Activated CD8-positive, alpha-beta memory T cell treated with anti-CD3 and anti-CD28 coated beads, Interleukin-2, amount 50 U/mL, for 1 hour (primary cell): ENCODE results near the gene EFCC1.

Experiments
- DNase-seq: peaks from one replicate; pipeline ENCODE4 v3.0.0-alpha.2; 2020; ENCODE audit errors: extremely low read depth

The EFCC1 gene

GRCh38 chr3:129014793-129015345 lies 13.8 kb downstream of the EFCC1 start:
- DNase-seq, result no peak

DNA sequence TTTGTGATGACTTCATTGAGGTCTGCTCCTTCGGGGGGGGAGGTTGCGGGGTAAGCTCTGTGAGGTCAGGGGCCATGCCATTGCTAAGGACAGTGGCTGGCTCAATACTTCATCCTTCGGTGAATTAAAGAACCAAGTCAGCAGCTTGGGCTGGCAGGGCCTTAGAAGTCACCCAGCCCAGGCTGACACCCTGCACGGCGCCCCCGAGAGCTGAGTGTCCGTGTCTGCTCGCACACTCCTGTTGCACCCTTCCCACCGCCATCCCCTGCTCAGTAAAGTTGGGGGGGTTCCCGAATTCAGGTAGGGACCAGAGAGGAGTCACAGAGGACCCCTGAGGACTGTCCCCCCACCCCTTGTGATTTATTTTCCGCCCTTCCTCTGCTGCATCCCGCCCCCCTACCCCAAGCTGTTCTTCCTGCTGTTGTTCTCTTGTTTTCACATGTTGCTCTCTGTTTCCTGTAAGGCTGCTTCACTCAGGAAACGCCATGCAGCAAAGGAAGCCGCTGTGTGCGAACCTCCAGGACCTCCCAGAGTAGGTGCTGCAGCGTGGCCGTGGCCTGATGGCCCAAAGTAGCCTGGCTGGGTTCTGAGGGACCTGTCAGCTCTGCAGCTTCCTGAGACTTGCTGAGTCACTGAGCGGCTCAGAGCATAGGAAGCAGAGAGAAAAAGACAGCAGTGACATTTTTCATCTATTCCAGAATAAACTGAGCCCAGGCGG lies 14.4 kb downstream of the EFCC1 start:
- DNase-seq, result no peak

DNA sequence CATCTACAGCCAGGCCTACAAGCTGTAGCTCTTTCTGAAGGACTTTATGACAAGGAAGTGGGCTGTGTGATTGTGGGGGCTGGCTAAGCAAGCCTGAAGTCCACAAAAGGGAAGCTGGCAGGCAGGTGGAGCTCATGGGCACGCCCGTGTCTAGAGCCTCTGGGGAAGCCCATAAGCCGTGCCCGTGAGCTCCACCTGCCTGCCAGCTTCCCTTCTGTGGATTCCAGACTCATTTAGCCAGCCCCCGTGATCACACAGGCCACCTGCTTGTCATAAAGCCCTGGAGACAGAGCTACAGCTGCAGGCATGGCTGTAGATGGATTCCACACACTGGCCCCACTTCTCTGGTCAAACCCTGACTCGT lies 15.2 kb downstream of the EFCC1 start:
- peak; percentile 36 for DNase-seq

DNA sequence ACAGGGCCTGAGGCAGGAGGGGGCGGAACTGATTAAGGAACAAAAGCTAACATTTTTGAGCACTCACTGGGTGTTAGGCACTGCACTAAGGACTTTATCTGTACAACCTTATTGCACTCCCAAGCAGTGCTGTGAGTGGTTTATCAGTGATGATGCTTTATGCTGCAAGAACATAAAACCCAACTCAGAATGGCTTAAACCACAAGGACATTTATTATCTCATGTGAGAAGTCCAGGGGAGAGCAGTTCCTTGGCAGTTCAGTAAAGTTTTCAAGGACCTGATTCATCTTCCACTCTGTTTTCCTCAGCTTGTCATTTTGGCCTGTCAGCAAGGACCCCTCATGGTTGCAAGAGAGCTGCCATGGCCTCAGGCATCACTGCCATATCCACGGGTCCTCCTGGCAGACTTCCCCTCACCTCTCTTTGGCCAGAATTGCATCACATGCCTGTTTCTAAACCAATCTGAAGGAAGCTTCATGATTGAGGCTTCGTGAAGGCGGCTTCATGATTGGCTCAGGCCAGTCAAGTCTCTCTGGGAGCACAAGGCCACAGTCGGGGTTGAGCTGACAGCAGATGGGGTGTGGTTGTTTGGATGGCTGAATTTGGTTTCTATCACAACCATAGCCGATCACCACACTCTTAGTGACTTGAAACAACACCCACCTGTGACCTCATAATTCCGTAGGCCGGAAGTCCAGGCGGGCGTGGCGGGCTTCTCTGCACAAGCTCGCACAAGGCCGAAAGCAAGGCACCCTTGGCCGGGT lies 15.8 kb downstream of the EFCC1 start:
- DNase-seq, result no peak

DNA sequence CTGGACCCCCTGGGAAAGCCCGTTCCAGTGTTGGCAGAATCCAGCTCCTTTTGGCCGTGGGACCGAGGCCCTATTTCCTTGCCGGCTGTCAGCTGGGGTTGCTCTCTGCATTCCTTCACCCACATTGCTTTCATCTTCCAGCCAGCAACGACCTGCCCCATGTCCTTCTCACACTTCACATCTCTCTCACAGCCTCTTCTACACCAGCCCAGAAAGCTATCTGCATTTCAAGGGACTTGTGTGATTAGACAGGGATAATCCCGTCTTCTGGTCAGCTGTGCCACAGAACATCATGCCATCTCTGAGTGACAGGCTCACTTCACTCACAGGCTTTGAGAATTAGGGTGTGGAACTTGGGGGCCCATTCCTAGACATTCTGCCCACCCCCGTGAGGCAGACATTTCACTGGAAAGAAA lies 16.4 kb downstream of the EFCC1 start:
- DNase-seq, result no peak

- DNase-seq, result no peak
Measured at GRCh38 chr3:129018271-129018670, 17.2 kb downstream of the EFCC1 start.

DNA sequence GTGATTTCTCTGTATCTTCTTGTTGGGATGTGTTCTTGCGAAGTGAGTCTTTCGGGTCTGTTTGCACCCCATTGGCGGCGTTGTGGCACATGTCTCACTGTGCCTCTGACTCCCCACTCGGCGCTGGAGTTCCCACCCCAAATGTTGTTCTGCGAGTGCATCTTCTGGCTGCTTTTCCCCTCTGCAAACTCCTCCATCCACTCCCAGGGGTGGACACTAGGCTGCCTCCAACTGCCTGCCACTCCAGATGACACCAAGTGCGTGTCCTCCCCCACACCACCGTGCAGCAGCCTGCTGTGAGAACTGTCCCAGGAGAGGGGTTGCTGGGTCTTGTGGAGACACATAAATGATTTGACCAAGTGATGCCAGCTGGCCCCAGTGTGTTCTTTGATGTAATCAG lies 17.6 kb downstream of the EFCC1 start:
- no peak for DNase-seq

DNA sequence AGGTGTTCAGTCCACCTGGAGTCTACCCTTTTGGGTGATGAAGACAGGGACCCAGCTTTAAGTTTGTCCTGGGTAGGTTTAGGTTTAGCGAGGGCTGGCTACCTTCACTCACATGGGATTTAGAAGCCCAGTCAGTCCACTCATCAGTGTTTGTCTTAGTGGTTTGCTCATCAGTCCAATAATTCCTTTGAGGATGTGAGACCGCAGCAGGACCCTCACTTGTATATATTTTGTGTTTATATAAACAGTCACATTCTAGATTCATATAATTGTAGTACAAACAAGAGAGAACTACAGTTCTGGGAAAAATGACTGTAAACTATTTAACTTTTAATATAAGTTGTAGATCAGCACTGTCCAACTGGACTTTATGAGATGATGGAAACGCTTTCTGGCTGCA lies 18.2 kb downstream of the EFCC1 start:
- DNase-seq, result no peak

DNA sequence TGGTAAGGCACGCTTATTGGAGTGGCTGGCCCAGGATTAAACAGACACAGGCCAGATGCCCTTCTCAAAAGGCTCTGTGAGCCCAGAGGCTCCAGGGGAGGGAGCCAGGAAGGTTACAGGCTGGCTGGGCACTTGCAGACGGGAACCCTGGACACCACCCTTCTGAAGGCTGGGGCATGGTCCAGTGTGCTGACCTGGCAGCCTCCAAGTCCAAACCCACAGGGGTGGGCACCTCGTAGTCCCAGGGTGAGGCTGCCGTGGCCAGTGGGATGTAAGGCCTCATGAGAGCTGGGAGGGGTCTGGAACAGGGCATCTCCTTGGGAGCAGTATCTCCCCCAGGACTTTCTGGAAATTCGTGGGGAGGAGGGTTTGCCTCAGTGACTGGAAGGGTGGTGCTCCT lies 19.6 kb downstream of the EFCC1 start:
- no peak for DNase-seq

DNA sequence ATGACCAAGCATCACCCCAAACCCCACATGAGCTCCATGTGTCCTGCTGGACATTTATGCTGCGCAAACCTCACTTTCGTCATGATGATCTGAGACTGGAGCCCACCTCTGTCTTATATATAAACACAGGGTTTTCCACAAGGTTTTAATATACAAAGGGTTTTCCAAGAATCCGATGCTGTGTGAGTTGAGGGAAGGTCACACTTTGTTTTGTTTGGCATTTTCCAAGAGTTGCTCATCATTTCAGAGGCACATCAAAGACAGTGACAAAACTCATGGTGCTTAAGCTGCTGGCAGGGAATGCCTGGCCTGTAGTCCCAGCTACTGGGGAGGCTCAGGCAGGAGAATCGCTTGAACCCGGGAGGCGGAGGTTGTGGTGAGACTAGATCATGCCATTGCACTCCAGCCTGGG lies 20.0 kb downstream of the EFCC1 start:
- DNase-seq, result no peak

- no peak for DNase-seq
Measured at GRCh38 chr3:129022114-129023007, 21.3 kb downstream of the EFCC1 start.

DNA sequence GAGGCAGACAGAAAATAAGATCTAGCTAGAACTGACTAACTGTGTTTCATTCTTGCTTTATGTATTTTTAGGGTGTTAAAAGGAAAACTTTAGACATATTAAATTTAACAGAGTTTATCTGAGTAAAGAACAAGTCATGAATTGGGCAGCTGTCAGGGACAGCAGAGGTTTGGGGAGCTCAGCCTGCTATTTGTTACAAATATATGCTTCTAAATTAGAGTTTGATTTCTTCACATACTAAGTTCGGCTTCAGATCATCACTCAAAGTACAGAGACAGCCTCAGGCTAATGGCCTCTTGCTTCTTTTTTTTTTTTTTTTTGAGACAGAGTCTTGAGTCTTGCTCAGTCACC lies 21.9 kb downstream of the EFCC1 start:
- DNase-seq, result no peak

DNA sequence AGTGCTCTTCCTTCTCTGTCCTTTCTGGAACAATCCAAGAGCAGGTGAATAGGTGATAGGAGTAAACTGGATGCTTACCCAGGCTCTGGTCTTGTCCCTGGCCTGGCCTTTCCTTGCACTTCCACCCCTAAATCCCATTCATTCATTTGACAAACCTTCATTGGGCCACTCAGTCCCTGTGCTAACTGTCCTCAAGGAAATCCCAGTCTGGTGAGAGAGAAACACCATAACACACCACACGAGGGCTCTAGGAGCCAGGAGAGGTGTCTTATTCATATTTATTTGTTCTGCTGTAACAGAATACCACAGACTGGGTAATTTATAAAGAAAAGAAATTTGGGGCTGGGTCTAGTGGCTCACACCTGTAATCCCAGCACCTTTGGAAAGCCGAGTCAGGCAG lies 22.8 kb downstream of the EFCC1 start:
- no peak for DNase-seq

- no peak for DNase-seq
Measured at GRCh38 chr3:129025108-129025507, 24.0 kb downstream of the EFCC1 start.

GRCh38 chr3:129025691-129026435 lies 24.8 kb downstream of the EFCC1 start:
- DNase-seq, result no peak

DNA sequence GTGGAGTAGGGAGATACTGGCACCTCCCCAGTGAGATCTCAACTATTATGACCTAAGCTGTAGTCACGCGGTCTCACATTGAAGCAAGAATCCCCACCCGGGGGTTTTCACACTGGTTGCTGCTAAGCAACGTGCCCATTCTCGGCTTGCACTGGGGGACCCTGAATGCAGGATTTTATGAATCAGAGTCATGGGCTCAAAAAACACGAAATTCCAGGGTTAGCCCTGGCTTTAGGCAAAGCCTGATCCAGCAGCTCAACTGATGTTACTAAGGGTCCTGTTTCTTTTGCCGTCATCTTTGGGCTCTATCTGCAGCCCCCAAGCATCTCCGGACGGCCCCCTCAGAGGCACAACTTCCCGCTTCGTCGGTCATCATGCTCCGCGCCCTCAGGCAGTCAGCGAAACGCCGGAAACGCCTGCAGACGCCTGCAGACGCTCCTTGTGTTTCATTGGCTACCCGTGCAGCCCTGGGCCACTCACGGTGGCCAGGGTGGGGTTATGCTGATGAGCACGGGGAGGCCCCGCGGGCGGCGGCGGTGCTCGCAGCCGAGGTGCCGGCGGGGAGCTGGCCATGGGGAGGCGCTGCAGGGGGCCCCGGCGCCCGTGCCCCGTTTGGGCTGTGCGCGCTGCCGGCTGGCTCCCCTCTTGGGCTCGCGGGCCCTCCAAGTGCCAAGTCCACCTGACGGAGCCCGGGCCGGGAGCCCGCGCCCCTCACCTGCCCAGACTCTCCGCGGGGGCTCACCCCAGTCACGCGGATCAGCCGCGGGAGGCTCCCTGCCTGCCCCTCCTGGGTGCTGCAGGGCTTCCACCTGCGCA lies 25.8 kb downstream of the EFCC1 start:
- peak; percentile 74 for DNase-seq

- no peak for DNase-seq
Measured at GRCh38 chr3:129027544-129027880, 26.4 kb downstream of the EFCC1 start.

DNA sequence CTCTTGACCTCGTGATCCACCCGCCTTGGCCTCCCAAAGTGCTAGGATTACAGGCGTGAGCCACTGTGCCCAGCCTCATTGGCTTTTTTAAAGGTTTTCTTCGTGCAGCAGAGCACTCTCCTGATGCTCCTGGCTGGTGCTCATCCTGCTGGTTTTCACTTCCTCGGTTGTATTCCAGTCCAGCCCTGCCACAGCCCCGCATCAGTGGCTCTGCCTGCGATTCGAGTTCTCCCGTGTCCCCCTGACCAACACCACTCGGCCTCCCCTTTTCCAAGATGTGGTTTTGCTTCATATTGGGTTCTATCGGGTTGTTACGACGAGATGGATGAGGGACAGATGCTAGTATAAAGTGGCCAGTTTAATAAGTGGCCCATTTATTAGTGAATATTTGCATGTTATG lies 27.8 kb downstream of the EFCC1 start:
- DNase-seq, result no peak

DNA sequence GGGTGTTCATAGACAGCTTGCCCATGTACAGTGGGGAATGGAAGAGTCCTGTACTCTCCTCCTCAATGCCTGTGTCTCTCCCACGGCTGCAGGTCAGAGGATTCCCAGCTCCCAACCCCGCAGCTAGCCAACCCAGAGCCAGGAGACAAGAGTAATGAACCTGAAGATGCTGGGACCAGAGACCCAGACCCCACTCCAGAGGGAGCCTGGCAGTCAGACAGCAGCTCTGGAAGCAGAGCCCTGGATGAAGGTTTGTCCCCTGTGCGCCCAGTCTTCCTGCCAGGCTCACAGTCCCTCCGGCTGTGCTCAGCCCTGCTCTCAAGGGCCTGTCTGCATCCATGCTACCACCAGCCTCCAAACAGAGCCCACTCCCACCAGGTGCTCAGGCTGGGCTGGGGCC lies 29.5 kb downstream of the EFCC1 start:
- no peak for DNase-seq

DNA sequence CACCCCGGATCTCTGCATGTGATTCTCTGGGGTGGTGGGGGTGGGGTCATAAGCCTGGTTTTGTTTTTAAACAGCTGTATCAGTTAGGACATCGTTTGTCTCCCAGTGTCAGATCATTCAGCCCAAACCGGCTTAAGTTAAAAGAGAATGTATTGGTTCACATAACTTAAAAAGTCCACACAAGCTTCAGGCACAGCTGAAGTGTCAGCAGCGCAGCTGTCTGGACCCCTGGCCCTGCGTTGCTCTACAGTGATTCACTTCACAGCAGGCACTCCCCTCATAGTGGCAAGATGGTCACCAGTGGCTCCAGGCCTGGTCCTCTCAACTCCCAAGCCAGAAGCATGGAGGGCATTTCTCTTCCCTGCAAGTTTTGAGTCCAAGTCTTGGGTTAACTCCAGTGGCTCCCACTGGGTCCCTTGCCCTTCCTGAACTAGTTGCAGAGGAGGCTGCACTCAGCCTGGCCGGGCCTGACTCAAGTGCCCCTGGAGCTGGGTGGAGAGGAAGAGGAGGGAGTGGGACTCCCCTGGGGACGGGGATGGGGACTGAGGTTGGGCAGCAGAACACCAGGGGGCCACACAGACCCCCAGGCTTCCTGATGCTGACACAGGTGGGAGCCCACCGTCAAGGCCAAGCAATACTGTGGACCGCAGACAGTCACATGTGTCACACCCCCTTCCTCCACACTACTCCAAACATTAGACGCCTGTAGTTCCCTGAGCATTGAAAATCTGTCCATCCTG lies 30.5 kb downstream of the EFCC1 start:
- DNase-seq, result no peak
